Naive thymus-derived CD4-positive, alpha-beta T cell (primary cell): ENCODE measurements around the gene ZNF101. TPM values are rescaled to one million over a fixed set of nuclear protein-coding genes. Genes with fewer than 3 reads are reported as not detected.

ENCODE experiments used
- ATAC-seq: fragments of 150-1000 bp; cut with Tn5 transposase; 2 replicates; pipeline ENCODE4 v1.10.0; 2021; ENCODE audit warnings: mild to moderate bottlenecking, moderate library complexity
- CTCF ChIA-PET: fragments of 350-600 bp; sonication (Branson Sonifier 250); formaldehyde crosslinking; loops from one replicate; lab custom pipeline; 2021; ENCODE audit warnings: antibody characterized with exemption; lab: Charles Lee
- POLR2A ChIA-PET: fragments of 350-600 bp; sonication (Branson Sonifier 250); formaldehyde crosslinking; loops from one replicate; lab custom pipeline; 2021; ENCODE audit warnings: antibody characterized with exemption, inconsistent platforms; lab: Charles Lee
- DNase-seq, 9 donors: peaks; one replicate each; pipeline versions ENCODE4 v3.0.0 to v3.0.0-alpha.2; 2020 to 2022; ENCODE audit warnings: mixed read lengths in 1 of 9
- H3K27ac ChIP-seq: one replicate; pipeline ENCODE4 v1.7.0; 2013; ENCODE audit warnings: mild to moderate bottlenecking, low read depth, low read length, moderate library complexity
- H3K27me3 ChIP-seq, 2 donors: one replicate each; pipeline ENCODE4 v1.7.0; 2013; ENCODE audit warnings: low read length in 2 of 2, mild to moderate bottlenecking in 2 of 2, moderate library complexity in 2 of 2; ENCODE audit not compliant: control insufficient read depth in 2 of 2, insufficient read depth in 2 of 2
- H3K36me3 ChIP-seq, 3 experiments: 1 replicate in 2 of 3; 2 replicates in 1 of 3; pipeline ENCODE4 v1.7.0; 2013; ENCODE audit warnings: low read length in 3 of 3, mild to moderate bottlenecking in 3 of 3, moderate library complexity in 1 of 3; ENCODE audit not compliant: insufficient read depth in 3 of 3, control insufficient read depth in 2 of 3
- H3K4me1 ChIP-seq, 2 donors: one replicate each; pipeline ENCODE4 v1.7.0; 2013; ENCODE audit warnings: low read length in 2 of 2, mild to moderate bottlenecking in 2 of 2, moderate library complexity in 1 of 2; ENCODE audit not compliant: control insufficient read depth in 2 of 2, insufficient read depth in 2 of 2
- H3K4me3 ChIP-seq: 2 replicates; pipeline ENCODE4 v1.7.0; 2013; ENCODE audit warnings: mild to moderate bottlenecking, low read length
- H3K9me3 ChIP-seq, 3 experiments: 1 replicate in 2 of 3; 2 replicates in 1 of 3; pipeline ENCODE4 v1.7.0; 2013; ENCODE audit warnings: low read length in 3 of 3; ENCODE audit not compliant: control insufficient read depth in 2 of 3
- H3K27ac Mint-ChIP-seq, 9 donors: one replicate each; pipeline ENCODE4 v1.8.0; 2020 to 2022; ENCODE audit warnings: mixed read lengths in 9 of 9, mild to moderate bottlenecking in 8 of 9, moderate library complexity in 5 of 9, inconsistent platforms in 2 of 9
- H3K27me3 Mint-ChIP-seq, 5 donors: one replicate each; pipeline ENCODE4 v1.8.0; 2021 to 2022; ENCODE audit warnings: mixed read lengths in 5 of 5, mild to moderate bottlenecking in 1 of 5
- H3K36me3 Mint-ChIP-seq, 5 donors: one replicate each; pipeline ENCODE4 v1.8.0; 2020 to 2022; ENCODE audit warnings: mixed read lengths in 5 of 5, mild to moderate bottlenecking in 3 of 5, inconsistent platforms in 1 of 5
- H3K4me1 Mint-ChIP-seq, 7 donors: one replicate each; pipeline ENCODE4 v1.8.0; 2020 to 2022; ENCODE audit warnings: mixed read lengths in 7 of 7, mild to moderate bottlenecking in 3 of 7, inconsistent platforms in 1 of 7
- H3K4me3 Mint-ChIP-seq, 10 donors: one replicate each; pipeline ENCODE4 v1.8.0; 2020 to 2022; ENCODE audit warnings: mild to moderate bottlenecking in 10 of 10, mixed read lengths in 10 of 10, moderate library complexity in 6 of 10, inconsistent platforms in 2 of 10
- H3K9me3 Mint-ChIP-seq, 11 donors: one replicate each; pipeline ENCODE4 v1.8.0; 2020 to 2022; ENCODE audit warnings: mixed read lengths in 11 of 11, mild to moderate bottlenecking in 4 of 11, inconsistent platforms in 1 of 11, moderate library complexity in 1 of 11
- intact Hi-C, 2 donors: fragments of 100-400 bp; cut with micrococcal nuclease; formaldehyde crosslinking; loops; one replicate each; pipeline ENCODE4 v1.15.1; 2023
- polyA plus RNA-seq, 2 donors: library from polyadenylated mRNA; unstranded; fragments of 300-500 nt; fragmentation: Illumina TruSeq; gene quantifications; one replicate each; pipeline ENCODE4 v1.2.3, GENCODE V29; 2021
- total RNA-seq, 6 experiments: library from RNA in 5 of 6; stranded (reverse) in 5 of 6; gene quantifications; 1 replicate in 5 of 6; 2 replicates in 1 of 6; pipeline ENCODE4 v1.2.3 and lab custom pipeline; 2021 to 2026

The ZNF101 gene
- total and polyA plus RNA-seq, 7 experiments from 2014 or later = 67.8 to 202 (median 113) TPM

GRCh38 chr19:19670070-19670551, 1.5 kb downstream of the ZNF101 start:
- Mint-ChIP-seq H3K36me3 (peaks cover 6 to 81% (median 36%) of the 10 kb centered on the region in 5 donors), H3K4me1 (peaks cover 5 to 54% (median 28%) of the 10 kb centered on the region in 7 donors), H3K27ac (peak overlapping the region; percentile 87 to 99 (median 95)), H3K4me3 (peak overlapping the region; percentile 86 to 96 (median 91)), H3K27me3 (peaks cover 0 to 4% (median 0%) of the 10 kb centered on the region in 5 donors), H3K9me3 (peaks cover 0 to 61% (median 28%) of the 10 kb centered on the region in 11 donors)
- intact Hi-C loops = no loop called here
- no peak for ATAC-seq
- ChIA-PET POLR2A (interaction anchor here (0.6 to 7.1 kb wide), 27 partner anchors 9 to 1935 kb away, joined by 3 to 119 read pairs (median 9); partner anchors contain the start of genes GMIP, NDUFA13, TSSK6 and ZNF14), CTCF (interaction anchor here (1.4 kb wide), 1 partner anchor 26 kb away, joined by 4 read pairs; the partner anchor contains the start of gene GMIP)
- H3K4me3 ChIP-seq = peak overlapping the region; percentile 65
- peaks cover 14 to 33% of the 10 kb centered on the region in 2 donors for H3K4me1 ChIP-seq
- H3K27ac ChIP-seq = peak overlapping the region; percentile 93
- peaks cover 0 to 31% (median 20%) of the 10 kb centered on the region in 3 experiments for H3K9me3 ChIP-seq
- no peaks in the 10 kb centered on the region for H3K27me3 ChIP-seq
- DNase-seq = no peak
- peaks cover 19 to 58% (median 20%) of the 10 kb centered on the region in 3 experiments for H3K36me3 ChIP-seq

- Histone ChIP-seq H3K4me1 (peaks cover 8 to 20% of the 10 kb centered on the region in 2 donors), H3K4me3 (no peak overlapping the region), H3K27me3 (no peaks in the 10 kb centered on the region), H3K27ac (no peak overlapping the region), H3K9me3 (peaks cover 0 to 58% (median 36%) of the 10 kb centered on the region in 3 experiments), H3K36me3 (peaks cover 38 to 85% (median 43%) of the 10 kb centered on the region in 3 experiments)
- Mint-ChIP-seq H3K9me3 (peaks cover 4 to 84% (median 54%) of the 10 kb centered on the region in 11 donors), H3K27me3 (peaks cover 0 to 4% (median 0%) of the 10 kb centered on the region in 5 donors), H3K36me3 (peaks cover 23 to 91% (median 63%) of the 10 kb centered on the region in 5 donors), H3K4me1 (peaks cover 5 to 58% (median 27%) of the 10 kb centered on the region in 7 donors), H3K27ac (peak overlapping the region in 1 of 9 donors; percentile 52), H3K4me3 (peak overlapping the region in 4 of 10 donors; percentile 15 to 53 (median 20))
- CTCF ChIA-PET = interaction anchor here (0.6 kb wide), 1 partner anchor 298 kb away, joined by 3 read pairs; no protein-coding TSS in a partner anchor
- POLR2A ChIA-PET = interaction anchor here (0.6 to 5.3 kb wide), 10 partner anchors 9 to 228 kb away, joined by 3 to 33 read pairs (median 4); partner anchors contain the start of genes ZNF14 and ZNF506
- DNase-seq (no peak), ATAC-seq (no peak)
- intact Hi-C loops = no loop called here
These were observed 4.2 kb downstream of the ZNF101 start for GRCh38 chr19:19672816-19673215.

- Mint-ChIP-seq H3K27ac (peak overlapping the region in 4 of 9 donors; percentile 14 to 59 (median 39)), H3K4me3 (peak overlapping the region in 9 of 10 donors; percentile 37 to 65 (median 51)), H3K27me3 (no peaks in the 10 kb centered on the region), H3K36me3 (peaks cover 31 to 95% (median 78%) of the 10 kb centered on the region in 5 donors), H3K4me1 (peaks cover 5 to 53% (median 26%) of the 10 kb centered on the region in 7 donors), H3K9me3 (peaks cover 4 to 89% (median 69%) of the 10 kb centered on the region in 11 donors)
- H3K27ac ChIP-seq = no peak overlapping the region
- H3K4me3 ChIP-seq = no peak overlapping the region
- intact Hi-C loops = no loop called here
- ATAC-seq (no peak), DNase-seq (no peak)
- peaks cover 7 to 17% of the 10 kb centered on the region in 2 donors for H3K4me1 ChIP-seq
- CTCF ChIA-PET = no interaction called here
- peaks cover 53 to 92% (median 57%) of the 10 kb centered on the region in 3 experiments for H3K36me3 ChIP-seq
- POLR2A ChIA-PET = interaction anchor here (1.1 to 5.3 kb wide), 2 partner anchors 10 to 11 kb away, joined by 4 to 33 read pairs; no protein-coding TSS in a partner anchor
- peaks cover 6 to 73% (median 51%) of the 10 kb centered on the region in 3 experiments for H3K9me3 ChIP-seq
- H3K27me3 ChIP-seq = no peaks in the 10 kb centered on the region
These were observed 5.7 kb downstream of the ZNF101 start for GRCh38 chr19:19674315-19674714.

GRCh38 chr19:19677579-19677978, 8.9 kb downstream of the ZNF101 start:
- peak overlapping the region in 4 of 9 donors; percentile 28 to 58 (median 45) for H3K27ac Mint-ChIP-seq

GRCh38 chr19:19679176-19680073, 10.8 kb downstream of the ZNF101 start:
- H3K4me1 ChIP-seq = no peaks in the 10 kb centered on the region
- ATAC-seq = no peak
- POLR2A ChIA-PET = interaction anchor here (0.6 to 5.1 kb wide), 11 partner anchors 7 to 186 kb away, joined by 3 to 48 read pairs (median 4); partner anchors contain the start of genes ZNF101, ZNF14 and ZNF253
- H3K9me3 ChIP-seq = peaks cover 12 to 95% (median 64%) of the 10 kb centered on the region in 3 experiments
- DNase-seq = no peak
- peaks cover 0 to 23% (median 11%) of the 10 kb centered on the region in 7 donors for H3K4me1 Mint-ChIP-seq
- no peaks in the 10 kb centered on the region for H3K27me3 ChIP-seq
- no peak overlapping the region for H3K27ac ChIP-seq
- CTCF ChIA-PET = no interaction called here
- intact Hi-C loops = no loop called here
- H3K36me3 Mint-ChIP-seq = peaks cover 43 to 95% (median 83%) of the 10 kb centered on the region in 5 donors
- peaks cover 8 to 98% (median 76%) of the 10 kb centered on the region in 11 donors for H3K9me3 Mint-ChIP-seq
- H3K36me3 ChIP-seq = peaks cover 48 to 78% (median 50%) of the 10 kb centered on the region in 3 experiments
- peak overlapping the region; percentile 10 for H3K4me3 ChIP-seq
- H3K27ac Mint-ChIP-seq = peak overlapping the region in 6 of 9 donors; percentile 8 to 44 (median 37)
- H3K4me3 Mint-ChIP-seq = peak overlapping the region in 4 of 10 donors; percentile 7 to 48 (median 30)
- H3K27me3 Mint-ChIP-seq = no peaks in the 10 kb centered on the region

More at GRCh38 chr19:19677579-19677978, 8.9 kb downstream of the ZNF101 start:
- H3K27me3 Mint-ChIP-seq = no peaks in the 10 kb centered on the region
- peaks cover 0 to 26% (median 17%) of the 10 kb centered on the region in 7 donors for H3K4me1 Mint-ChIP-seq
- Histone ChIP-seq H3K27ac (no peak overlapping the region), H3K4me3 (peak overlapping the region; percentile 22), H3K36me3 (peaks cover 61 to 92% (median 62%) of the 10 kb centered on the region in 3 experiments), H3K27me3 (no peaks in the 10 kb centered on the region), H3K4me1 (no peaks in the 10 kb centered on the region), H3K9me3 (peaks cover 12 to 92% (median 66%) of the 10 kb centered on the region in 3 experiments)
- H3K9me3 Mint-ChIP-seq = peaks cover 4 to 98% (median 70%) of the 10 kb centered on the region in 11 donors
- ATAC-seq = no peak
- intact Hi-C loops = no loop called here
- peak overlapping the region in 6 of 10 donors; percentile 9 to 71 (median 48) for H3K4me3 Mint-ChIP-seq
- peaks cover 37 to 95% (median 77%) of the 10 kb centered on the region in 5 donors for H3K36me3 Mint-ChIP-seq
- POLR2A ChIA-PET = interaction anchor here (0.9 to 5.1 kb wide), 4 partner anchors 8 to 144 kb away, joined by 3 to 48 read pairs (median 6); partner anchors contain the start of gene ZNF101
- CTCF ChIA-PET = no interaction called here
- DNase-seq = no peak
